Adrenal gland (tissue), 12 donors: ENCODE results near the gene GPD1. TPM values are rescaled to one million over a fixed set of nuclear protein-coding genes. Genes with fewer than 3 reads are reported as not detected.

Experiments
- DNase-seq, 7 donors: peaks; one replicate each; pipeline ENCODE4 v3.0.0-alpha.2; 2019 to 2020
- H3K27ac ChIP-seq, 5 donors: fragments of 200-600 bp; sonication (generic) in 4 of 5; 1 replicate in 3 of 5; 2 replicates in 2 of 5; pipeline versions ENCODE4 v1.5.1 to v1.8.0; 2016 to 2020; ENCODE audit warnings: mild to moderate bottlenecking in 1 of 5
- H3K27me3 ChIP-seq: fragments of 200-600 bp; 2 replicates; pipeline ENCODE4 v1.8.0; 2021
- H3K36me3 ChIP-seq, 2 donors: fragments of 200-600 bp; replicated peaks in 1 of 2; 1 replicate in 1 of 2; 2 replicates in 1 of 2; pipeline versions ENCODE4 v1.5.1 to v1.8.0; 2018 to 2022
- H3K4me1 ChIP-seq, 2 donors: fragments of 200-600 bp; replicated peaks in 1 of 2; 1 replicate in 1 of 2; 2 replicates in 1 of 2; pipeline versions ENCODE4 v1.5.1 to v1.8.0; 2018 to 2021
- H3K4me3 ChIP-seq, 4 donors: fragments of 200-600 bp; sonication (generic) in 3 of 4; one replicate each; pipeline ENCODE4 v1.5.1; 2016 to 2018
- H3K9me3 ChIP-seq, 3 donors: fragments of 200-600 bp; sonication (generic) in 1 of 3; replicated peaks in 1 of 3; 1 replicate in 2 of 3; 2 replicates in 1 of 3; pipeline versions ENCODE4 v1.5.1 to v1.8.0; 2016 to 2021
- POLR2A ChIP-seq, 2 donors: fragments of 450-650 bp; IDR thresholded peaks; one replicate each; pipeline ENCODE4 v1.6.1; 2017; ENCODE audit warnings: antibody characterized with exemption in 2 of 2, mild to moderate bottlenecking in 2 of 2, moderate library complexity in 1 of 2
- WGBS, 4 donors: extraction: QIAGEN DNeasy Blood & Tissue Kit in 2 of 4; methylation state at CpG; one replicate each; pipeline versions ENCODE4 v1.1.5 to v1.1.7; 2013 to 2017; 5-methylcytosine and 5-hydroxymethylcytosine counted together
- intact Hi-C, 2 donors: fragments of 100-400 bp; cut with DNase I; formaldehyde crosslinking; loops; one replicate each; pipeline versions ENCODE4 v1.14.1 to v1.15.0; 2022 to 2023
- polyA plus RNA-seq, 3 donors: library from polyadenylated mRNA; stranded (reverse); fragments of 200-250 nt in 2 of 3; fragments of 350-450 nt in 1 of 3; fragmentation: Illumina TruSeq in 1 of 3; extraction: RNeasy Lipid Tissue Mini Kit (QIAGEN cat#74804) in 1 of 3; gene quantifications; one replicate each; pipeline ENCODE4 v1.2.3, GENCODE V29; 2013 to 2014
- total RNA-seq, 9 donors: library from RNA; depleted of rRNA in 4 of 9; stranded (reverse); fragments of >200 nt in 4 of 9; fragments of 120-200 nt in 1 of 9; fragmentation: NEBNext Ultra II Directional in 1 of 9; extraction: Animal tissue kit (Norgen Biotek cat#: 25700) in 1 of 9; gene quantifications; one replicate each; pipeline versions ENCODE4 v1.1.0 to v1.2.4, GENCODE V29; 2013 to 2023
- TF ChIP-seq, protein P1 (sequence below), 6 experiments: fragments of 450-650 bp in 4 of 6; fragments of 200-600 bp in 2 of 6; sonication (generic) in 1 of 6; IDR thresholded peaks; 1 replicate in 5 of 6; 2 replicates in 1 of 6; pipeline versions ENCODE4 v1.5.1 to v1.8.0; 2016 to 2021; ENCODE audit warnings: antibody characterized with exemption in 6 of 6, mild to moderate bottlenecking in 2 of 6, moderate library complexity in 1 of 6
- donor health status: healthy with polysubstance abuse.
- donor health status: Bipolar disorder and iron deficiency.
- donor health status: DM: yes; HTN: yes; CAD: no.
- donor health status: DM: no; HTN: no; CAD: no.
- donor health status: DM: no; HTN: no; CAD: no.
- donor health status: DM: yes; HTN: yes; CAD: no.

GPD1 gene
- total and polyA plus RNA-seq, 12 donors: 0.43 to 36.9 (median 2.6) TPM

- no peak overlapping the region for H3K4me3 ChIP-seq
- H3K9me3 ChIP-seq: no peaks in the 10 kb centered on the region
- H3K36me3 ChIP-seq: no peaks in the 10 kb centered on the region
- DNase-seq: no peak
- H3K4me1 ChIP-seq: no peaks in the 10 kb centered on the region
- H3K27ac ChIP-seq: no peak overlapping the region
- WGBS, 4 donors: 89 to 98% (median 96%) methylated on average over 3 of the region's 3 CpGs
- no peaks in the 10 kb centered on the region for H3K27me3 ChIP-seq
- TF ChIP-seq POLR2A (IDR thresholded peaks at IDR 0.05): no peak
- TF ChIP-seq, protein P1, sequence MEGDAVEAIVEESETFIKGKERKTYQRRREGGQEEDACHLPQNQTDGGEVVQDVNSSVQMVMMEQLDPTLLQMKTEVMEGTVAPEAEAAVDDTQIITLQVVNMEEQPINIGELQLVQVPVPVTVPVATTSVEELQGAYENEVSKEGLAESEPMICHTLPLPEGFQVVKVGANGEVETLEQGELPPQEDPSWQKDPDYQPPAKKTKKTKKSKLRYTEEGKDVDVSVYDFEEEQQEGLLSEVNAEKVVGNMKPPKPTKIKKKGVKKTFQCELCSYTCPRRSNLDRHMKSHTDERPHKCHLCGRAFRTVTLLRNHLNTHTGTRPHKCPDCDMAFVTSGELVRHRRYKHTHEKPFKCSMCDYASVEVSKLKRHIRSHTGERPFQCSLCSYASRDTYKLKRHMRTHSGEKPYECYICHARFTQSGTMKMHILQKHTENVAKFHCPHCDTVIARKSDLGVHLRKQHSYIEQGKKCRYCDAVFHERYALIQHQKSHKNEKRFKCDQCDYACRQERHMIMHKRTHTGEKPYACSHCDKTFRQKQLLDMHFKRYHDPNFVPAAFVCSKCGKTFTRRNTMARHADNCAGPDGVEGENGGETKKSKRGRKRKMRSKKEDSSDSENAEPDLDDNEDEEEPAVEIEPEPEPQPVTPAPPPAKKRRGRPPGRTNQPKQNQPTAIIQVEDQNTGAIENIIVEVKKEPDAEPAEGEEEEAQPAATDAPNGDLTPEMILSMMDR (IDR thresholded peaks at IDR 0.05): no peak
- intact Hi-C loops: no loop called here
Measured at GRCh38 chr12:50069539-50069938, 34.3 kb upstream of the GPD1 start.

GRCh38 chr12:50070314-50071060 lies 33.3 kb upstream of the GPD1 start:
- H3K9me3 ChIP-seq: no peaks in the 10 kb centered on the region
- H3K27me3 ChIP-seq: no peaks in the 10 kb centered on the region
- no peak for TF ChIP-seq POLR2A (IDR thresholded peaks at IDR 0.05)
- TF ChIP-seq, protein P1 (IDR thresholded peaks at IDR 0.05): peak; percentile 78 to 93 (median 88)
- no peaks in the 10 kb centered on the region for H3K36me3 ChIP-seq
- intact Hi-C loops: loop anchor here in 1 of 2 donors (5.0 kb wide), 1 partner anchor 107 kb away; no protein-coding TSS in a partner anchor
- H3K4me3 ChIP-seq: no peak overlapping the region
- WGBS, 4 donors: 35 to 50% (median 39%) methylated on average over 7 to 9 of the region's 9 CpGs
- H3K27ac ChIP-seq: no peak overlapping the region
- H3K4me1 ChIP-seq: peaks cover 0 to 4% of the 10 kb centered on the region in 2 donors
- DNase-seq: peak; percentile 71 to 90 (median 81)

GRCh38 chr12:50072198-50072907 lies 31.5 kb upstream of the GPD1 start:
- intact Hi-C loops: loop anchor here in 1 of 2 donors (5.0 kb wide), 1 partner anchor 105 kb away; no protein-coding TSS in a partner anchor
- Histone ChIP-seq H3K27ac (no peak overlapping the region), H3K9me3 (no peaks in the 10 kb centered on the region), H3K4me1 (peaks cover 0 to 4% of the 10 kb centered on the region in 2 donors), H3K4me3 (no peak overlapping the region), H3K27me3 (no peaks in the 10 kb centered on the region), H3K36me3 (no peaks in the 10 kb centered on the region)
- no peak for TF ChIP-seq POLR2A (IDR thresholded peaks at IDR 0.05)
- TF ChIP-seq, protein P1 (IDR thresholded peaks at IDR 0.05): no peak
- no peak for DNase-seq
- 64 to 73% (median 69%) methylated on average over 7 to 10 of the region's 10 CpGs for WGBS, 4 donors

DNA sequence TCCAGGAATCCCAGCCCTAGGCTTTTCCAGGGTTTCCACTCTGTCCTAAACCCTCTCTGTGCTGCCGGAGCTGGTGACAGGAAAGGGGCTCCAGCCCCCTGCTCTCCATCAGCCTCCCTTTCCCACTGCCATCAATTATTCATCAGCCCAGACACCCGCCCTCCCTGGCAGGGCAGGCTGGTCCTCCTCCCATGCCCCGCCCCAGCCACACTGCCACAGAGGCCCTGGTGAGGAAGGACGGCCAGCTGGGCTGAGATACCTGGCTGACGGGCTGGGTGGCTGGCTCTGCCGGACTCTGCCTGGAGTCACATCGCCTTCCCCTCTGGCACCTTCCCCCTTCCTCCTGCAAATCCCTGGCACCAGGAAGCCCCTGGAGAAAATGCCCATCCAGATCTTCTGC lies 30.6 kb upstream of the GPD1 start:
- no peak for DNase-seq
- 82 to 91% (median 85%) methylated on average over 6 to 7 of the region's 7 CpGs for WGBS, 4 donors
- intact Hi-C loops: loop anchor here in 1 of 2 donors (5.0 kb wide), 1 partner anchor 104 kb away; no protein-coding TSS in a partner anchor

More for the DNA sequence above, 30.6 kb upstream of the GPD1 start:
- Histone ChIP-seq H3K27me3 (no peaks in the 10 kb centered on the region), H3K4me3 (no peak overlapping the region), H3K4me1 (peaks cover 0 to 4% of the 10 kb centered on the region in 2 donors), H3K36me3 (no peaks in the 10 kb centered on the region), H3K27ac (no peak overlapping the region), H3K9me3 (no peaks in the 10 kb centered on the region)
- TF ChIP-seq POLR2A (IDR thresholded peaks at IDR 0.05): no peak
- TF ChIP-seq, protein P1 (IDR thresholded peaks at IDR 0.05): no peak
